GM23248 (cell line): ENCODE data around the gene DYRK1A.

Source experiments
- EZH2 ChIP-seq: fragments of 200-600 bp; sonication (generic); IDR thresholded peaks from 2 replicates; pipeline ENCODE4 v1.6.1; 2018; ENCODE audit warnings: antibody characterized with exemption, mild to moderate bottlenecking; ENCODE audit not compliant: insufficient read depth, poor library complexity, severe bottlenecking
- EZH2phosphoT487 ChIP-seq: fragments of 200-600 bp; sonication (generic); IDR thresholded peaks from 2 replicates; pipeline ENCODE4 v1.6.1; 2018; ENCODE audit warnings: antibody characterized with exemption, moderate library complexity, mild to moderate bottlenecking, low read depth; ENCODE audit not compliant: insufficient read depth

GRCh38 chr21:37412603-37413360, 46.2 kb downstream of the DYRK1A start:
- TF ChIP-seq EZH2: no peak
- no peak for TF ChIP-seq EZH2phosphoT487
